Measurements from ENCODE around the gene CMTM2.
"Not testable (repeated sequence)": the region's sequence is repeated elsewhere in the genome, so short reads cannot be mapped to it uniquely, and the experiment has no call there.

Gene CMTM2

DNA sequence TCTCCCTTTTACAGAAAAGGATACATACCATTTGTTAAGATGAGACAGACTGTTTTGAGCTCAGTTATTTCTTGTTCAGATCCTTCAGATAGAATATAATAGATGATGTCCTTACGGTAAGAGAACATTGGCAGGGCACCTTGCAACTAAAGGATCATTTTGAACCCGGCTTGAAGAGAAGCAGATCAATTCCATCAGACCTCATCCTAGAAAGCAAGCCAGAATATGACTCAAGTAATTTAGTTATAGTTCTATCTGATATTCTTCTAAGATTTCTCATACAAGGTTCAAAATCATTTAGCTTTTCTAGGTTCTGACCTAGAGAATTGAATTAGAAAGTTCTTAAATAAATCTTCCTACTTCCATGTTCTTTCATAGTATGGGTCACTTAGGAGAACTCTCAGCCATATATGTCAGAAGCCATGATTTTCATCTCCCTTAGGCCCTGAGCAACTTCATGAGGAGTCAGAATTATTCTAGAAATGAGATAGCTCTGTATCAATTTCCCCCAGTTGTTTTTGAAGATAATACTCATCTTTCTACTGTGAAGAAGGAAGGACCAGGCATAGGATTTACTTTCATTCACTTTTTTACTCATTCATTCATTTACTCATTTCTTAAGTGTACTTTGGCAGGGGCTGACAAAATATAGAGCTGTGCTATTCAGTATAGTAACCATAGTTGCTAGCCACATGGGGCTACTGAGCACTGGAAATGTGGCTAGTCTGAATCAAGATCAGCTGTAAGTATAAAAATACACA, 15.5 kb upstream of the CMTM2 start:
- no peak for TF ChIP-seq CTCF (conservative IDR thresholded peaks at IDR 0.05)
- H3K27ac ChIP-seq, result no peak overlapping the region

DNA sequence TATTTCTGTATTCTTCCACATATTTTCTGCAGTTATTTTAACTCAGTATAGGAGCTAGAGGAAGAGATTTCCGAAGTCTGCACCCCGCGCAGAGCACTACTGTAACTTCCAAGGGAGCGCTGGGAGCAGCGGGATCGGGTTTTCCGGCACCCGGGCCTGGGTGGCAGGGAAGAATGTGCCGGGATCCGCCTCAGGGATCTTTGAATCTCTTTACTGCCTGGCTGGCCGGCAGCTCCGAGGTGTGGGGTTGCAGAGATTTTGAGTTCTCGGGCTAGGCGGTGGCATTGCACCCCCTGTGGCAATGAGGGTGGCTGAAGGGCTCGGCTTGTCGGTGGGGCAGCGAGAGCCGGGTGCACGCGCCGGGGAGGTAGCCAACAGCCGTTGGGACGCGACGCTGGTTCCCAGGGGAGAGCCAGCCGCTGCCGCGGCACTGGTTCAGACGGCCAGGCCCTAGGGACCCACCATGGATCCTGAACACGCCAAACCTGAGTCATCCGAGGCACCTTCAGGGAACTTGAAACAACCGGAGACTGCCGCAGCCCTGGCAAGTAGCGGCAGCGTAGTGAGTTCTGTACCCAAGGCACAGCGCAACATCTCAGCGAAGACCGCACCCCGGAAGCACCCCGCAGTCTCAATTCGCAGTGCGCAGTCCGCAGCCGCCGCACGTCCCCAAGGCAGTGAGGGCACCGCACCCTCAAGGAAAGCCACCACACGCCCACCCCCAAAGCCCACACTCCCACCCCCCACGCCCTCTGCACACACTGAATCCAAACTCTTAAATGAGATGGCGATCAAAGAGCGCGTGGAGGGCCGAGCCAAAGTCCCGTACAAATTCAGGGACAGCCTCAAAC, 13.0 kb upstream of the CMTM2 start, which contains the start of gene CMTM1:
TSS of gene CMTM1 (plus strand) at position 389 of the 851 bp plus-strand sequence. CDS start at position 464, 75 bp downstream.
- H3K27ac ChIP-seq, result no peak within 1 kb of the TSS
- TF ChIP-seq CTCF (conservative IDR thresholded peaks at IDR 0.05), result no peak

GRCh38 chr16:66567270-66567669, 12.0 kb upstream of the CMTM2 start:
- H3K27ac ChIP-seq, result not testable (repeated sequence)

DNA sequence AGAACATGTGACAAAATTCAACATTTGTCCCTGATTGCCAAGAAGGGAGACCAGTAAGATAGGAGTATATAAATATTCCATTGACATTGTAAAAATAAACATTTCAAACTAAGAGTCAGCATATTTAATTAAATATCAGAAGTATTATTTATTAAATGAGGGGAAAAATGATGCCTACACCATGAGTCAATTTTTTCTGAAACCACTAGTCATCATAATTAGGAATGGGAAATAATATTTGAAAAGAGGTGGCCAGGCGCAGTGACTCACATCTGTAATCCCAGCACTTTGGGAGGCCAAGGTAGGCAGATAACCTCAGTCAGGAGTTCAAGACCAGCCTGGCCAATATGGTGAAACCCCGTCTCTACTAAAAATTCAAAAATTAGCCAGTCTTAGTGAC, 10.9 kb upstream of the CMTM2 start:
- TF ChIP-seq CTCF (conservative IDR thresholded peaks at IDR 0.05), result no peak

DNA sequence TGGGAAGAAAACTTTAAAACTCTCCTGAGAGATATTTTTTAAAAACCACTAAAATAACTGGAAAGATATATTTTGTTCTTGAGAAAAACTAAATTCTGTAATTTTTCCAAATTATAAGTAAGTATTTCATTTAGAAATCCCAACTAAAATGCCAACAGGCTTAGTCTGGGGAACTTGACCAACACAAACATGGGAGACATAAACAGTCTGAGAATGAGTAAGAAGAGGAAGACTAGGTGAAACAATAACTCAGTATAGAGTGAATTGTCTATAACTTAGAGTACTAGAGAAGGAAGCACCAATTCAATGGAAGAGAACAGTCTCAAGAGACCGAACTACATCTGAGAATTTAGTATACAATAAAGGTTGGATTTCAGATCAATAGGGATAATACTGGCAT, 10.1 kb upstream of the CMTM2 start:
- TF ChIP-seq CTCF (conservative IDR thresholded peaks at IDR 0.05), result no peak
- H3K27ac ChIP-seq, result no peak overlapping the region

More for the DNA sequence above, 10.9 kb upstream of the CMTM2 start:
- no peak overlapping the region for H3K27ac ChIP-seq

DNA sequence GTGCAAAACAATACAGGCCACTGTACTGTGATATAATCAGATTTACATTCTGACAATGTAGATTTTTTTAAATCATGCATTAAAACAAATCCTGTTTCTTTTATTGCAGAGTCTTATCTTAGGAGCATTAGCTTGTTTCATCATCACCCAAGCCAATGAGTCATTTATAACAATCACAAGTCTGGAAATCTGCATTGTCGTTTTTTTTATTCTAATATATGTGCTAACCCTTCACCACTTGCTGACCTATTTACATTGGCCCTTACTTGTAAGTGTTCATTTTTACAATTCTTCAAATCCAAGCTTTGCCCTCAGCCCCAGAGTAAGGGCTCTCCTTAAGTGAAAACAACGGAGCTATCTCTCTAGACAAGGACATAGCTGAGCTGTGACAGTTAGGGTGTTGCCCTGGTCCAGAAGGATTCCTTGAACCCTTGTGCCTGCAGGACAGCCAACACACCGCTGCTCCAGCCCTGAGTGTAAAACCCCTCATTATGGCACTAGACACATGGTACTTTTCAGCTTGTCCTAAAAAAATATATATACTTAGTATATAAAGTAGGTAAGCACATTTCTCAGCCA, 9.3 kb upstream of the CMTM2 start:
- no peak overlapping the region for H3K27ac ChIP-seq
- TF ChIP-seq CTCF (conservative IDR thresholded peaks at IDR 0.05), result no peak

DNA sequence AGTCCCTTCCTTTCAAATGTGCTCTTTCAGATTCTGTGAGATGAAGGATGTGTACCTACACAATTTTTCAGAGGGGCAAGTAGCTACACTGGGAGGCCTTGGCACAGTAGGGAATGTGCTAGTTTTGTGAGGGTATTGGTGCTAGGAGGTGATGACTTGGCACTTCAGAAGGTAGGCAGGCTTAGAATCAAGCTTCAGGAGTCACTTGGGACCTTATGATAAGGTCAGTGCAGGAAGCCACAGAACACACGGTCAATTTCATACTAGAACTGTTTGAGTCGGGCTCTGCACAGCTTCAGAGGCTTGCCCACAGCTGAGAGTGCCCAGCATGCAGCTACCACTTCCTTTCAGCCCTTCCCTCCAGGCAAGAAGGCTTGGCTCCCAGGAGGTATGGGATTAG, 6.9 kb upstream of the CMTM2 start:
- H3K27ac ChIP-seq, result no peak overlapping the region
- no peak for TF ChIP-seq CTCF (conservative IDR thresholded peaks at IDR 0.05)
